ENCODE results near the gene NPAS1. TPM values are rescaled to one million over a fixed set of nuclear protein-coding genes. Genes with fewer than 3 reads are reported as not detected.

Gene NPAS1
- polyA plus RNA-seq, 1 donor from 2014 or later: not detected

DNA sequence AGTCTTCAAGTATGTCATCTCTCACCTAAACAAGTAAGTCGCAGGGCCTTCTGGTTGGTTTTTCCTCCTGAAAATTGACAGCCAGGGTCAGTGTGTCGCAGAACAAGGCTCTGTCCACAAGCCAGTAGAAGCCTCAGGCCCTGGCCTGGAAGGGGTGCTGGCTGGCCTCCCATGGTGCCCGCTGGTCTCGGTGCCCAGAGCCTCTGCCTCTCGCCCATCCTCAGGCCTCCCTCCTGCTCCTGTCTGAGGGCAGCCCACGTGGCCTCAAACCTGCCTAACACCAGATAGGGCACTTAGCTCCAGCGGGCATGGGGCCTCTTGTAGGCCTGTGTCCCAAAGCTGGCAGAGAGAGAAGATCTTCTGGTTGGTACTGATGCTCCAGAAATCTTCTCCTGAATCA, 20.3 kb upstream of the NPAS1 start:
- Histone ChIP-seq H3K9me3 (ENCODE audit: low read length) (no peaks in the 10 kb centered on the region), H4K20me1 (ENCODE audit: insufficient read depth) (no peaks in the 10 kb centered on the region), H3K4me3 (ENCODE audit: low read length) (no peak overlapping the region), H3K79me2 (replicated peaks; ENCODE audit: insufficient read depth, low read length) (no peaks in the 10 kb centered on the region), H3F3A (ENCODE audit: insufficient read depth, low read length, poor library complexity, severe bottlenecking) (no peaks in the 10 kb centered on the region), H3K9ac (ENCODE audit: low read length) (no peak overlapping the region), H3K27ac (ENCODE audit: low read length) (no peak overlapping the region), H3K9me2 (ENCODE audit: insufficient read depth, low read length) (no peaks in the 10 kb centered on the region), H3K36me3 (ENCODE audit: insufficient read depth, low read length) (peaks cover 12% of the 10 kb centered on the region), H3K27me3 (ENCODE audit: insufficient read depth, low read depth, low read length) (no peaks in the 10 kb centered on the region), H3K4me2 (ENCODE audit: low read length) (no peak overlapping the region), H2AFZ (ENCODE audit: low read depth, low read length) (no peak overlapping the region)
- TF ChIP-seq MXI1 (conservative IDR thresholded peaks at IDR 0.05; ENCODE audit: poor library complexity, severe bottlenecking): no peak
- TF ChIP-seq, protein P1, sequence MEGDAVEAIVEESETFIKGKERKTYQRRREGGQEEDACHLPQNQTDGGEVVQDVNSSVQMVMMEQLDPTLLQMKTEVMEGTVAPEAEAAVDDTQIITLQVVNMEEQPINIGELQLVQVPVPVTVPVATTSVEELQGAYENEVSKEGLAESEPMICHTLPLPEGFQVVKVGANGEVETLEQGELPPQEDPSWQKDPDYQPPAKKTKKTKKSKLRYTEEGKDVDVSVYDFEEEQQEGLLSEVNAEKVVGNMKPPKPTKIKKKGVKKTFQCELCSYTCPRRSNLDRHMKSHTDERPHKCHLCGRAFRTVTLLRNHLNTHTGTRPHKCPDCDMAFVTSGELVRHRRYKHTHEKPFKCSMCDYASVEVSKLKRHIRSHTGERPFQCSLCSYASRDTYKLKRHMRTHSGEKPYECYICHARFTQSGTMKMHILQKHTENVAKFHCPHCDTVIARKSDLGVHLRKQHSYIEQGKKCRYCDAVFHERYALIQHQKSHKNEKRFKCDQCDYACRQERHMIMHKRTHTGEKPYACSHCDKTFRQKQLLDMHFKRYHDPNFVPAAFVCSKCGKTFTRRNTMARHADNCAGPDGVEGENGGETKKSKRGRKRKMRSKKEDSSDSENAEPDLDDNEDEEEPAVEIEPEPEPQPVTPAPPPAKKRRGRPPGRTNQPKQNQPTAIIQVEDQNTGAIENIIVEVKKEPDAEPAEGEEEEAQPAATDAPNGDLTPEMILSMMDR (IDR thresholded peaks at IDR 0.05; ENCODE audit: poor library complexity, severe bottlenecking): no peak

DNA sequence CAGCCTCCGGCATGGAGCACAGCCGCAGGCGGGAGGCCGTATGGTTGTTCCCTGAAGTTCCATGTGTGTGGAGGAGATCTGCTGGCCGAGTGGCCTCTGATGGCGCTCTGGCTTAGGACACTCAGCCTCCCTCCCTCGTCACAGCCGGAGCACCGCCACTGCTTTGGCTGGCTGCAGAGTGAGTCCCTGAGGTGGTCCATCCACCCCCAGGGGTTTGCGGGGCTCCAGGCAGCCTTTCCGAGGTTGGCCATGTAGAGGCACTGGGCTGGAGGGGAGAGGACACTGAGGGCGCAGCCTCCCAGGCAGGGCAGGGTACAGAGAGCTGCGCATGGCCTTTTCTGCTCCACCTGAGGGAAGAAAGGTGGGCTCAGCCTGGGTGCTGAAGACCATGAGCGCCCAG, 19.8 kb upstream of the NPAS1 start:
- Histone ChIP-seq H3K79me2 (replicated peaks; ENCODE audit: insufficient read depth, low read length) (no peaks in the 10 kb centered on the region), H3K9me3 (ENCODE audit: low read length) (no peaks in the 10 kb centered on the region), H3F3A (ENCODE audit: insufficient read depth, low read length, poor library complexity, severe bottlenecking) (no peaks in the 10 kb centered on the region), H3K27ac (ENCODE audit: low read length) (no peak overlapping the region), H3K36me3 (ENCODE audit: insufficient read depth, low read length) (peaks cover 12% of the 10 kb centered on the region), H3K4me2 (ENCODE audit: low read length) (no peak overlapping the region), H4K20me1 (ENCODE audit: insufficient read depth) (no peaks in the 10 kb centered on the region), H3K27me3 (ENCODE audit: insufficient read depth, low read depth, low read length) (no peaks in the 10 kb centered on the region), H3K4me3 (ENCODE audit: low read length) (no peak overlapping the region), H3K9me2 (ENCODE audit: insufficient read depth, low read length) (no peaks in the 10 kb centered on the region), H3K9ac (ENCODE audit: low read length) (no peak overlapping the region), H2AFZ (ENCODE audit: low read depth, low read length) (no peak overlapping the region)
- TF ChIP-seq EZH2 (IDR thresholded peaks at IDR 0.05; ENCODE audit: borderline replicate concordance, insufficient read depth, low read length, poor library complexity, severe bottlenecking): no peak
- TF ChIP-seq EP300 (conservative IDR thresholded peaks at IDR 0.05; ENCODE audit: poor library complexity, severe bottlenecking): no peak
- TF ChIP-seq, protein P2, sequence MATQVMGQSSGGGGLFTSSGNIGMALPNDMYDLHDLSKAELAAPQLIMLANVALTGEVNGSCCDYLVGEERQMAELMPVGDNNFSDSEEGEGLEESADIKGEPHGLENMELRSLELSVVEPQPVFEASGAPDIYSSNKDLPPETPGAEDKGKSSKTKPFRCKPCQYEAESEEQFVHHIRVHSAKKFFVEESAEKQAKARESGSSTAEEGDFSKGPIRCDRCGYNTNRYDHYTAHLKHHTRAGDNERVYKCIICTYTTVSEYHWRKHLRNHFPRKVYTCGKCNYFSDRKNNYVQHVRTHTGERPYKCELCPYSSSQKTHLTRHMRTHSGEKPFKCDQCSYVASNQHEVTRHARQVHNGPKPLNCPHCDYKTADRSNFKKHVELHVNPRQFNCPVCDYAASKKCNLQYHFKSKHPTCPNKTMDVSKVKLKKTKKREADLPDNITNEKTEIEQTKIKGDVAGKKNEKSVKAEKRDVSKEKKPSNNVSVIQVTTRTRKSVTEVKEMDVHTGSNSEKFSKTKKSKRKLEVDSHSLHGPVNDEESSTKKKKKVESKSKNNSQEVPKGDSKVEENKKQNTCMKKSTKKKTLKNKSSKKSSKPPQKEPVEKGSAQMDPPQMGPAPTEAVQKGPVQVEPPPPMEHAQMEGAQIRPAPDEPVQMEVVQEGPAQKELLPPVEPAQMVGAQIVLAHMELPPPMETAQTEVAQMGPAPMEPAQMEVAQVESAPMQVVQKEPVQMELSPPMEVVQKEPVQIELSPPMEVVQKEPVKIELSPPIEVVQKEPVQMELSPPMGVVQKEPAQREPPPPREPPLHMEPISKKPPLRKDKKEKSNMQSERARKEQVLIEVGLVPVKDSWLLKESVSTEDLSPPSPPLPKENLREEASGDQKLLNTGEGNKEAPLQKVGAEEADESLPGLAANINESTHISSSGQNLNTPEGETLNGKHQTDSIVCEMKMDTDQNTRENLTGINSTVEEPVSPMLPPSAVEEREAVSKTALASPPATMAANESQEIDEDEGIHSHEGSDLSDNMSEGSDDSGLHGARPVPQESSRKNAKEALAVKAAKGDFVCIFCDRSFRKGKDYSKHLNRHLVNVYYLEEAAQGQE (IDR thresholded peaks at IDR 0.05; ENCODE audit: borderline replicate concordance): no peak
- TF ChIP-seq, protein P1 (IDR thresholded peaks at IDR 0.05; ENCODE audit: poor library complexity, severe bottlenecking): no peak
- no peak for TF ChIP-seq TAF1 (IDR thresholded peaks at IDR 0.05; ENCODE audit: low read depth)
- no peak for TF ChIP-seq MXI1 (conservative IDR thresholded peaks at IDR 0.05; ENCODE audit: poor library complexity, severe bottlenecking)
- no peak for TF ChIP-seq RAD21 (conservative IDR thresholded peaks at IDR 0.05)
- no peak for TF ChIP-seq POLR2AphosphoS5 (IDR thresholded peaks at IDR 0.05)
- no peak for TF ChIP-seq SMC3 (conservative IDR thresholded peaks at IDR 0.05; ENCODE audit: poor library complexity)

All from neural cell (in vitro differentiated cells).